HepG2 (cell line): ENCODE results near the gene CLDN4. TPM values are rescaled to one million over a fixed set of nuclear protein-coding genes. Genes with fewer than 3 reads are reported as not detected.

Source experiments
- CHD2 ChIP-seq: IDR thresholded peaks from 2 replicates; pipeline ENCODE4 v1.6.1; 2011; ENCODE audit warnings: low read depth, low read length, improper control_type of control experiment
- EP300 ChIP-seq, 3 experiments: sonication (generic) in 1 of 3; formaldehyde crosslinking in 1 of 3; IDR thresholded peaks; 2 replicates each; pipeline versions ENCODE4 v1.5.1 to v1.6.1; 2011 to 2020; ENCODE audit warnings: low read depth in 2 of 3, low read length in 2 of 3, borderline replicate concordance in 1 of 3, improper control_type of control experiment in 1 of 3, mild to moderate bottlenecking in 1 of 3, missing genetic modification reagents in 1 of 3, moderate library complexity in 1 of 3
- HNF4A ChIP-seq: sonication (generic); formaldehyde crosslinking; IDR thresholded peaks from 2 replicates; pipeline ENCODE4 v1.4.0; 2020; ENCODE audit warnings: missing genetic modification reagents
- HOXA3 ChIP-seq: sonication (generic); formaldehyde crosslinking; IDR thresholded peaks from 2 replicates; pipeline ENCODE4 v1.5.0; 2020; ENCODE audit warnings: missing genetic modification reagents
- PHF21A ChIP-seq: sonication (generic); formaldehyde crosslinking; IDR thresholded peaks from 2 replicates; pipeline ENCODE4 v1.5.0; 2020; ENCODE audit warnings: mild to moderate bottlenecking, missing genetic modification reagents
- SNAPC2 ChIP-seq: sonication (generic); formaldehyde crosslinking; IDR thresholded peaks from 2 replicates; pipeline ENCODE4 v1.8.1; 2022; ENCODE audit warnings: mild to moderate bottlenecking, missing genetic modification reagents
- U2AF2 ChIP-seq: fragments of 200-400 bp; formaldehyde crosslinking; IDR thresholded peaks from 2 replicates; pipeline ENCODE4 v1.6.1; 2017; ENCODE audit warnings: low read depth, mild to moderate bottlenecking, low read length
- ZBTB20 ChIP-seq: sonication (generic); formaldehyde crosslinking; IDR thresholded peaks from 2 replicates; pipeline ENCODE4 v1.8.1; 2023; ENCODE audit warnings: missing genetic modification reagents, low read depth, mild to moderate bottlenecking, borderline replicate concordance
- ZBTB7B ChIP-seq: sonication (generic); formaldehyde crosslinking; IDR thresholded peaks from 2 replicates; pipeline ENCODE4 v1.4.0; 2020; ENCODE audit warnings: missing genetic modification reagents
- ZNF205 ChIP-seq: IDR thresholded peaks from 2 replicates; pipeline ENCODE4 v1.6.1; 2018; ENCODE audit warnings: missing biosample characterization, missing genetic modification reagents
- ZNF232 ChIP-seq: sonication (generic); formaldehyde crosslinking; IDR thresholded peaks from 2 replicates; pipeline ENCODE4 v1.4.0; 2020; ENCODE audit warnings: missing genetic modification reagents, borderline replicate concordance
- ZNF343 ChIP-seq: sonication (generic); formaldehyde crosslinking; IDR thresholded peaks from 2 replicates; pipeline ENCODE4 v1.4.0; 2020; ENCODE audit warnings: mild to moderate bottlenecking, missing genetic modification reagents
- ZNF772 ChIP-seq: sonication (generic); formaldehyde crosslinking; IDR thresholded peaks from 2 replicates; pipeline ENCODE4 v1.5.0; 2020; ENCODE audit warnings: mild to moderate bottlenecking, missing genetic modification reagents
- ZNF776 ChIP-seq: sonication (generic); formaldehyde crosslinking; IDR thresholded peaks from 2 replicates; pipeline ENCODE4 v1.4.0; 2020; ENCODE audit warnings: mild to moderate bottlenecking, missing genetic modification reagents
- ZNF839 ChIP-seq: sonication (generic); formaldehyde crosslinking; IDR thresholded peaks from 2 replicates; pipeline ENCODE4 v1.4.0; 2020; ENCODE audit warnings: missing genetic modification reagents, mild to moderate bottlenecking, borderline replicate concordance
- ZSCAN21 ChIP-seq: sonication (generic); formaldehyde crosslinking; IDR thresholded peaks from 2 replicates; pipeline ENCODE4 v1.8.0; 2022; ENCODE audit warnings: mild to moderate bottlenecking, missing genetic modification reagents, moderate library complexity, borderline replicate concordance
- polyA plus RNA-seq, 8 experiments: library from polyadenylated mRNA; depleted of rRNA in 3 of 8; stranded (reverse) in 7 of 8; unstranded in 1 of 8; fragments of >200 nt; fragmentation: Illumina TruSeq in 4 of 8; extraction: Trizol in 4 of 8; gene quantifications; 2 replicates each; pipeline versions ENCODE4 v1.2.1 to v1.2.3, GENCODE V29; 2011 to 2016; ENCODE audit warnings: low read depth in 4 of 8, missing spikeins in 1 of 8, mixed read lengths in 1 of 8; ENCODE audit not compliant: insufficient read depth in 1 of 8
- total RNA-seq, 5 experiments: library from RNA; depleted of rRNA; stranded (reverse); fragments of >200 nt; fragmentation: Illumina TruSeq; extraction: Trizol; gene quantifications; 2 replicates each; pipeline ENCODE4 v1.2.3, GENCODE V29; 2016; ENCODE audit warnings: low read depth in 1 of 5
- TF ChIP-seq, protein P1 (sequence below), 2 experiments: fragments of 450-650 bp in 1 of 2; sonication (generic) in 1 of 2; formaldehyde crosslinking in 1 of 2; IDR thresholded peaks; 2 replicates each; pipeline versions ENCODE4 v1.6.1 to v1.8.0; 2016 to 2022; ENCODE audit warnings: antibody characterized with exemption in 1 of 2, mild to moderate bottlenecking in 1 of 2, missing genetic modification reagents in 1 of 2
- TF ChIP-seq, protein P2 (sequence below): sonication (generic); formaldehyde crosslinking; IDR thresholded peaks from 2 replicates; pipeline ENCODE4 v1.4.0; 2020; ENCODE audit warnings: mild to moderate bottlenecking, missing genetic modification reagents

The CLDN4 gene
- total and polyA plus RNA-seq, 2 of the 13 experiments (the other 11 are each of a cell fraction or from before 2014, with no cell fraction given): 28.2 to 35.7 TPM

DNA sequence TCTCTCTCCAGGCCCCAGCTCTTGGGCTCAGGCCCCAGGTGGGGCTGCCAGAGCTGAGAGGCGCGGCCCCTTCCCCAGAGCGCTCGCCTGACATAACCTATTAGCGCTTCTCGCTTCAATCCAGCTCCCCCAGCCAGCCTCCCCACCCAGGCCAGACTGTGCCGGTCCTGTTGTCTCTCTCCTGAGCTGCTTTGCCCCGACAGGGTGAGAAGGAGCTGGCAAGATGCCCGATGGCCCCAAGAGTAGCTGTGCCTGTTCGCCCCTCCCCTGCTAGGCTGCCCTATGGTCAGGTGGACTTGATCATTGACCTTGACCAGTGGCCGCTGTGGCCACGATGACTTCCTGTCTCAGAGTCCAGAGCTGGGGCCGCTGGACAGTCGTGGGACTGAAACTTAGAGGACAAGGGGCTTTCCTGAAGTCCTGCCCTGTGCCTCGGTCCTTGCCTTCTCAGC, 39.3 kb downstream of the CLDN4 start (continued):
- TF ChIP-seq, protein P1, sequence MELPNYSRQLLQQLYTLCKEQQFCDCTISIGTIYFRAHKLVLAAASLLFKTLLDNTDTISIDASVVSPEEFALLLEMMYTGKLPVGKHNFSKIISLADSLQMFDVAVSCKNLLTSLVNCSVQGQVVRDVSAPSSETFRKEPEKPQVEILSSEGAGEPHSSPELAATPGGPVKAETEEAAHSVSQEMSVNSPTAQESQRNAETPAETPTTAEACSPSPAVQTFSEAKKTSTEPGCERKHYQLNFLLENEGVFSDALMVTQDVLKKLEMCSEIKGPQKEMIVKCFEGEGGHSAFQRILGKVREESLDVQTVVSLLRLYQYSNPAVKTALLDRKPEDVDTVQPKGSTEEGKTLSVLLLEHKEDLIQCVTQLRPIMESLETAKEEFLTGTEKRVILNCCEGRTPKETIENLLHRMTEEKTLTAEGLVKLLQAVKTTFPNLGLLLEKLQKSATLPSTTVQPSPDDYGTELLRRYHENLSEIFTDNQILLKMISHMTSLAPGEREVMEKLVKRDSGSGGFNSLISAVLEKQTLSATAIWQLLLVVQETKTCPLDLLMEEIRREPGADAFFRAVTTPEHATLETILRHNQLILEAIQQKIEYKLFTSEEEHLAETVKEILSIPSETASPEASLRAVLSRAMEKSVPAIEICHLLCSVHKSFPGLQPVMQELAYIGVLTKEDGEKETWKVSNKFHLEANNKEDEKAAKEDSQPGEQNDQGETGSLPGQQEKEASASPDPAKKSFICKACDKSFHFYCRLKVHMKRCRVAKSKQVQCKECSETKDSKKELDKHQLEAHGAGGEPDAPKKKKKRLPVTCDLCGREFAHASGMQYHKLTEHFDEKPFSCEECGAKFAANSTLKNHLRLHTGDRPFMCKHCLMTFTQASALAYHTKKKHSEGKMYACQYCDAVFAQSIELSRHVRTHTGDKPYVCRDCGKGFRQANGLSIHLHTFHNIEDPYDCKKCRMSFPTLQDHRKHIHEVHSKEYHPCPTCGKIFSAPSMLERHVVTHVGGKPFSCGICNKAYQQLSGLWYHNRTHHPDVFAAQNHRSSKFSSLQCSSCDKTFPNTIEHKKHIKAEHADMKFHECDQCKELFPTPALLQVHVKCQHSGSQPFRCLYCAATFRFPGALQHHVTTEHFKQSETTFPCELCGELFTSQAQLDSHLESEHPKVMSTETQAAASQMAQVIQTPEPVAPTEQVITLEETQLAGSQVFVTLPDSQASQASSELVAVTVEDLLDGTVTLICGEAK (IDR thresholded peaks at IDR 0.05): no peak
- TF ChIP-seq, protein P1 (CRISPR knock-in tag; IDR thresholded peaks at IDR 0.05): no peak; the same call in 1 of the 2 replicates
- TF ChIP-seq HNF4A (CRISPR knock-in tag) (peak; percentile 97), ZNF772 (CRISPR knock-in tag) (no peak), ZNF839 (CRISPR knock-in tag) (no peak), SNAPC2 (CRISPR knock-in tag) (0 out of 2 replicates have a peak, but pooled peaks have one; percentile 38), ZSCAN21 (no peak), HOXA3 (CRISPR knock-in tag) (peak; percentile 63), PHF21A (CRISPR knock-in tag) (peak; percentile 52; the same call in 1 of the 2 replicates), ZBTB20 (CRISPR knock-in tag) (peak; percentile 26; the same call in 1 of the 2 replicates), ZNF232 (CRISPR knock-in tag) (no peak), ZBTB7B (CRISPR knock-in tag) (peak; percentile 88), U2AF2 (no peak), ZNF343 (CRISPR knock-in tag) (no peak), CHD2 (no peak), ZNF205 (no peak), EP300 (IDR thresholded peaks at IDR 0.05; ENCODE audit: low read depth in 2 of 2, low read length in 2 of 2) (peak in 1 of 2 experiments; percentile 53; a peak in 2 of 4 replicates), EP300 (CRISPR knock-in tag; IDR thresholded peaks at IDR 0.05; ENCODE audit: borderline replicate concordance) (peak; percentile 56; the same call in 1 of the 2 replicates), ZNF776 (peak; percentile 56; the same call in 1 of the 2 replicates)
- TF ChIP-seq, protein P2, sequence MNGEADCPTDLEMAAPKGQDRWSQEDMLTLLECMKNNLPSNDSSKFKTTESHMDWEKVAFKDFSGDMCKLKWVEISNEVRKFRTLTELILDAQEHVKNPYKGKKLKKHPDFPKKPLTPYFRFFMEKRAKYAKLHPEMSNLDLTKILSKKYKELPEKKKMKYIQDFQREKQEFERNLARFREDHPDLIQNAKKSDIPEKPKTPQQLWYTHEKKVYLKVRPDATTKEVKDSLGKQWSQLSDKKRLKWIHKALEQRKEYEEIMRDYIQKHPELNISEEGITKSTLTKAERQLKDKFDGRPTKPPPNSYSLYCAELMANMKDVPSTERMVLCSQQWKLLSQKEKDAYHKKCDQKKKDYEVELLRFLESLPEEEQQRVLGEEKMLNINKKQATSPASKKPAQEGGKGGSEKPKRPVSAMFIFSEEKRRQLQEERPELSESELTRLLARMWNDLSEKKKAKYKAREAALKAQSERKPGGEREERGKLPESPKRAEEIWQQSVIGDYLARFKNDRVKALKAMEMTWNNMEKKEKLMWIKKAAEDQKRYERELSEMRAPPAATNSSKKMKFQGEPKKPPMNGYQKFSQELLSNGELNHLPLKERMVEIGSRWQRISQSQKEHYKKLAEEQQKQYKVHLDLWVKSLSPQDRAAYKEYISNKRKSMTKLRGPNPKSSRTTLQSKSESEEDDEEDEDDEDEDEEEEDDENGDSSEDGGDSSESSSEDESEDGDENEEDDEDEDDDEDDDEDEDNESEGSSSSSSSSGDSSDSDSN: no peak
